PC-9 (cell line): ENCODE measurements around the gene MYLK. TPM values are rescaled to one million over a fixed set of nuclear protein-coding genes. Genes with fewer than 3 reads are reported as not detected.
A peak's percentile ranks its signal among the peaks of the same experiment; 100 is the strongest.

Experiments
- BruUV-seq: library from RNA; stranded (reverse); fragments of 400-500 nt; replicated peaks from 2 replicates; lab custom pipeline; 2021; lab: Mats Ljungman, UMichigan
- CTCF ChIA-PET: fragments of 300-600 bp; sonication (Branson Sonifier 250); formaldehyde crosslinking; loops from one replicate; lab custom pipeline; 2022; ENCODE audit warnings: antibody characterized with exemption; lab: Charles Lee
- POLR2A ChIA-PET: fragments of 300-600 bp; sonication (Branson Sonifier 250); formaldehyde crosslinking; loops from one replicate; lab custom pipeline; 2022; ENCODE audit warnings: antibody characterized with exemption; ENCODE audit not compliant: unreplicated experiment; lab: Charles Lee
- DNase-seq, 2 experiments: peaks; one replicate each; pipeline versions ENCODE4 v3.0.0 to v3.0.0-alpha.2; 2015 to 2022; ENCODE audit warnings: mixed read lengths in 1 of 2
- H2AFZ ChIP-seq: fragments of 200-600 bp; sonication (generic); 2 replicates; pipeline ENCODE4 v1.8.1; 2017; ENCODE audit warnings: antibody characterized with exemption
- H3F3A ChIP-seq: fragments of 200-600 bp; sonication (generic); 2 replicates; pipeline ENCODE4 v1.8.1; 2017; ENCODE audit warnings: antibody characterized with exemption, mild to moderate bottlenecking, low read depth; ENCODE audit not compliant: insufficient read depth
- H3K27ac ChIP-seq: fragments of 200-600 bp; sonication (generic); 2 replicates; pipeline ENCODE4 v1.6.1; 2016; ENCODE audit warnings: mixed run types
- H3K27me3 ChIP-seq: fragments of 200-600 bp; sonication (generic); 2 replicates; pipeline ENCODE4 v1.6.1; 2016; ENCODE audit warnings: low read depth, mixed run types; ENCODE audit not compliant: insufficient read depth
- H3K36me3 ChIP-seq: fragments of 200-600 bp; sonication (generic); 2 replicates; pipeline ENCODE4 v1.6.1; 2016; ENCODE audit warnings: low read depth, mixed run types
- H3K4me1 ChIP-seq: fragments of 200-600 bp; sonication (generic); replicated peaks from 2 replicates; pipeline ENCODE4 v1.6.1; 2016; ENCODE audit warnings: mixed run types; ENCODE audit not compliant: insufficient read depth
- H3K4me2 ChIP-seq: fragments of 200-600 bp; sonication (generic); 2 replicates; pipeline ENCODE4 v1.6.1; 2017; ENCODE audit warnings: mixed run types
- H3K4me3 ChIP-seq: fragments of 200-600 bp; sonication (generic); 2 replicates; pipeline ENCODE4 v1.6.1; 2016; ENCODE audit warnings: mixed run types
- H3K79me2 ChIP-seq: fragments of 200-600 bp; sonication (generic); 2 replicates; pipeline ENCODE4 v1.6.1; 2017; ENCODE audit warnings: low read depth, mixed run types
- H3K9me2 ChIP-seq: fragments of 200-600 bp; sonication (generic); 2 replicates; pipeline ENCODE4 v1.8.1; 2017; ENCODE audit warnings: mild to moderate bottlenecking; ENCODE audit not compliant: insufficient read depth
- H3K9me3 ChIP-seq: fragments of 200-600 bp; sonication (generic); 2 replicates; pipeline ENCODE4 v1.8.1; 2016; ENCODE audit warnings: low read depth; ENCODE audit not compliant: insufficient read depth
- H4K20me1 ChIP-seq: fragments of 200-600 bp; sonication (generic); 2 replicates; pipeline ENCODE4 v1.8.1; 2017; ENCODE audit not compliant: insufficient read depth
- CTCF ChIP-seq: fragments of 200-600 bp; sonication (generic); conservative IDR thresholded peaks from 2 replicates; pipeline ENCODE4 v1.6.1; 2017; ENCODE audit warnings: mixed run types, antibody characterized with exemption, mild to moderate bottlenecking, moderate library complexity
- EZH2 ChIP-seq: fragments of 200-600 bp; sonication (generic); IDR thresholded peaks from 2 replicates; pipeline ENCODE4 v1.8.0; 2017; ENCODE audit warnings: antibody characterized with exemption, low read depth
- intact Hi-C: fragments of 100-400 bp; cut with micrococcal nuclease; formaldehyde crosslinking; loops from one replicate; pipeline ENCODE4 v1.10.0; 2022; ENCODE audit not compliant: unreplicated experiment
- total RNA-seq: library from RNA; stranded (reverse); gene quantifications from 2 replicates; pipeline ENCODE4 v1.2.3, GENCODE V29; 2021

Gene MYLK
- total RNA-seq, 1 experiment from 2014 or later, result 0.72 TPM

GRCh38 chr3:123818921-123819429 lies 65.2 kb downstream of the MYLK start:
- BruUV-seq, result no TSS peak
- Histone ChIP-seq H3K4me3 (no peak overlapping the region), H3K36me3 (no peaks in the 10 kb centered on the region), H3K9me2 (no peaks in the 10 kb centered on the region), H3K4me1 (peaks cover 23% of the 10 kb centered on the region), H4K20me1 (no peaks in the 10 kb centered on the region), H3K4me2 (peak overlapping the region; percentile 24), H3K79me2 (no peaks in the 10 kb centered on the region), H3K27me3 (no peaks in the 10 kb centered on the region), H3F3A (peaks cover 13% of the 10 kb centered on the region), H3K27ac (no peak overlapping the region), H2AFZ (no peak overlapping the region), H3K9me3 (no peaks in the 10 kb centered on the region)
- POLR2A ChIA-PET, result interaction anchor here (0.5 to 0.9 kb wide), 2 partner anchors 11 to 238 kb away, joined by 3 to 9 read pairs; no protein-coding TSS in a partner anchor
- intact Hi-C loops, result loop anchor here (2.0 kb wide), 1 partner anchor 68 kb away; no protein-coding TSS in a partner anchor
- TF ChIP-seq CTCF, result no peak
- no peak for TF ChIP-seq EZH2
- CTCF ChIA-PET, result interaction anchor here (0.7 kb wide), 1 partner anchor 95 kb away, joined by 3 read pairs; no protein-coding TSS in a partner anchor
- DNase-seq, result peak; percentile 47 to 88

GRCh38 chr3:123818324-123818920 lies 65.7 kb downstream of the MYLK start:
- no peaks in the 10 kb centered on the region for H3K79me2 ChIP-seq
- H4K20me1 ChIP-seq, result no peaks in the 10 kb centered on the region
- BruUV-seq, result no TSS peak
- no peak overlapping the region for H3K27ac ChIP-seq
- intact Hi-C loops, result loop anchor here (2.0 kb wide), 1 partner anchor 68 kb away; no protein-coding TSS in a partner anchor
- ChIA-PET CTCF (interaction anchor here (0.7 kb wide), 1 partner anchor 94 kb away, joined by 3 read pairs; no protein-coding TSS in a partner anchor), POLR2A (interaction anchor here (0.5 to 0.9 kb wide), 2 partner anchors 11 to 238 kb away, joined by 3 to 9 read pairs; no protein-coding TSS in a partner anchor)
- no peaks in the 10 kb centered on the region for H3K27me3 ChIP-seq
- peaks cover 23% of the 10 kb centered on the region for H3K4me1 ChIP-seq
- peaks cover 13% of the 10 kb centered on the region for H3F3A ChIP-seq
- H3K36me3 ChIP-seq, result no peaks in the 10 kb centered on the region
- no peaks in the 10 kb centered on the region for H3K9me2 ChIP-seq
- no peak overlapping the region for H2AFZ ChIP-seq
- H3K9me3 ChIP-seq, result no peaks in the 10 kb centered on the region
- no peak overlapping the region for H3K4me3 ChIP-seq
- TF ChIP-seq EZH2, result no peak
- no peak for TF ChIP-seq CTCF
- peak overlapping the region; percentile 24 for H3K4me2 ChIP-seq
- no peak for DNase-seq

GRCh38 chr3:123817413-123817812 lies 66.7 kb downstream of the MYLK start:
- Histone ChIP-seq H3K27ac (no peak overlapping the region), H3K4me3 (no peak overlapping the region), H3K36me3 (no peaks in the 10 kb centered on the region), H2AFZ (no peak overlapping the region), H3K4me2 (no peak overlapping the region), H4K20me1 (no peaks in the 10 kb centered on the region), H3K9me2 (no peaks in the 10 kb centered on the region), H3K79me2 (no peaks in the 10 kb centered on the region), H3K9me3 (no peaks in the 10 kb centered on the region), H3K4me1 (peaks cover 23% of the 10 kb centered on the region), H3F3A (peaks cover 13% of the 10 kb centered on the region), H3K27me3 (no peaks in the 10 kb centered on the region)
- DNase-seq, result no peak
- intact Hi-C loops, result no loop called here
- BruUV-seq, result no TSS peak
- CTCF ChIA-PET, result no interaction called here
- TF ChIP-seq EZH2 (no peak), CTCF (no peak)
- POLR2A ChIA-PET, result no interaction called here
